Gastrocnemius medialis (tissue), 4 donors: ENCODE measurements around the gene LDLRAD4.

Experiments
- CTCF ChIP-seq, 5 experiments: fragments of 450-650 bp in 3 of 5; fragments of 200-600 bp in 2 of 5; sonication (generic) in 2 of 5; IDR thresholded peaks in 4 of 5; conservative IDR thresholded peaks in 1 of 5; 1 replicate in 4 of 5; 2 replicates in 1 of 5; pipeline ENCODE4 v1.5.1; 2016 to 2019; ENCODE audit warnings: antibody characterized with exemption in 5 of 5, mild to moderate bottlenecking in 3 of 5, moderate library complexity in 3 of 5
- POLR2A ChIP-seq, 2 donors: fragments of 450-650 bp; IDR thresholded peaks; one replicate each; pipeline ENCODE4 v1.6.1; 2017; ENCODE audit warnings: antibody characterized with exemption in 2 of 2, mild to moderate bottlenecking in 2 of 2, moderate library complexity in 2 of 2

DNA sequence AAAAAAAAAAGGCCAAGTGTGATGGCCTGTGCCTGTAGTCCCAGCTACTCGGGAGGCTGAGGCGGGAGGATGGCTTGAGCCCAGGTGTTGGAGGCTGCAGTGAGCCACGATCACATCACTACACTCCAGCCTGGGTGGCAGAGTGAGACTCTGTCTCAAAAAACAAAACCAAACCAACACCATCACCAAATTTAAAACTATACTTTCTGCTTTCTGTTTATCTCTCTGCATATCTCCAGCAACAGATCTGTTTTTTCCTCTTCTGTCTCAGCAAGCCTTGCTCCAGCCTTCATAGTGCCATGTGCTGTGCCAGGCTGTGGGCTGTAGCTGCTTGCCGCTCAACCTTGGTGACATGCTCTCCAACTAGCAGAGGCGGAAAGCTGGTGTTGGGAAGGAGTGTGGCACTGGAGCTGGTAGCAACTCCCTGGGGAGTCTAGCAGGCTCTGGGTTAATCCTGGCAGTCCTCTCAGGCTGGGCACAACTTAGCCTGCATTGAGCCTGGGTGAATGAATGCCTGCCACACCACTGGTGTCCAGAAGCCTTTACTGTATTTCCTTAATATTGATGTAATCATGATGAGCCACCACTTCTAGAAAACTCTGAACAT, 204.1 kb downstream of the LDLRAD4 start:
- no peak for TF ChIP-seq CTCF (IDR thresholded peaks at IDR 0.05 in 4 of 5, conservative IDR thresholded peaks at IDR 0.05 in 1 of 5)
- no peak for TF ChIP-seq POLR2A (IDR thresholded peaks at IDR 0.05)
